Measurements from ENCODE around the gene CNTFR. TPM values are rescaled to one million over a fixed set of nuclear protein-coding genes. Genes with fewer than 3 reads are reported as not detected.

The CNTFR gene
- total RNA-seq, 4 donors from 2014 or later, result 0.47 to 11.6 (median 1.6) TPM

DNA sequence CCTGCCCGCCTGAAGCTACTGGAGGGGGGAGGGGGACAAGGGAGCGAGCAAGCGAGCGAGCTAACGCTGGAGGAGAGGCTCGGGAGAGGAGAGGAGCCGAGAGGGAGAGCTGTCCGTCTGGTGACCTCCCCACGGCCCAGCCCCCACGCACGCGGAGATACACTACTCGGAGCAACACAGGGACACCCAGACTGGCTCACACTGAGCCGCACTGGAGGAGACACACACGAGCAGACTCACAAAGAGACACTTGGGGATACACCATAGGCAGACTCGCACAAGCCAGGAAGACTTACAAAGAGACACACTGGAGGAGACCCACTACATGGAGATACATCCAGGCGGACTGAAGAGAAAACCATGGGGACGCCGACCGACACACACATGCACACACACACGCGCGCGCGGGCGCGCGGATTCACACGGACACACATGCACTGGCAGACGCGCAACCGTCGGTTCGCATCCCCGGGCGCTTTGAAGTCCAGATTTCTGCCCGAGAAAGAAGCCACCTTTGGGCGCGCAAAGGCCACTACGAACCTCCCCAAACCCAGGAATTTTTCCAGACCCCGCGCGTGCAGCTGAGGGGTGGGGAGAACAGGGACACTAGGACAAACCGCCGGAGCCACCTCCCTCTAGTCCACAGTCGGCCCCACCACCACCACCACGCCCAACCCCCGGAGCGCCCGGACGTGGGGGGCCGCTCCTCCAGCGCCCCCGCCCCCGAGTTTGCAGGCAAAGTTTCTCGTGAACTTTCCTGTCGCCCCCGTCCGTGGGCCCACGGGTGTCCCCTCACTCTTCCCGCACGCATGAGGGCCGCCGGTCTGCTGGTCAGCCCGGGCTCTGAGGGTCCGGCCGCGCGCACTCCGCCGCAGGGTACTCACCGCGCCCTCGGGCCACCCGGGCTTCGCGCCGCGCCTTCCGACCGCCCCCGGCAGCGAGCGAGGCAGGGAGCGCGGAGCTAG, 571 bp downstream of the CNTFR start:
- peaks cover 94% of the 10 kb centered on the region for H3K27me3 ChIP-seq
- H3K9me3 ChIP-seq, result no peaks in the 10 kb centered on the region
- peak overlapping the region in 1 of 4 donors; percentile 40 for H3K27ac ChIP-seq
- H3K36me3 ChIP-seq, result no peaks in the 10 kb centered on the region
- TF ChIP-seq EP300 (IDR thresholded peaks at IDR 0.05), result no peak
- no peak for TF ChIP-seq POLR2AphosphoS5 (IDR thresholded peaks at IDR 0.05)
- TF ChIP-seq POLR2A (IDR thresholded peaks at IDR 0.05), result no peak
- peaks cover 0 to 60% (median 26%) of the 10 kb centered on the region in 3 donors for H3K4me1 ChIP-seq
- ATAC-seq, result no peak
- peak overlapping the region; percentile 16 to 68 for H3K4me3 ChIP-seq
- WGBS, 2 donors (ENCODE audit: low coverage in 1 of 2), result 0% methylated on average over 1 to 7 of the region's 86 CpGs

DNA sequence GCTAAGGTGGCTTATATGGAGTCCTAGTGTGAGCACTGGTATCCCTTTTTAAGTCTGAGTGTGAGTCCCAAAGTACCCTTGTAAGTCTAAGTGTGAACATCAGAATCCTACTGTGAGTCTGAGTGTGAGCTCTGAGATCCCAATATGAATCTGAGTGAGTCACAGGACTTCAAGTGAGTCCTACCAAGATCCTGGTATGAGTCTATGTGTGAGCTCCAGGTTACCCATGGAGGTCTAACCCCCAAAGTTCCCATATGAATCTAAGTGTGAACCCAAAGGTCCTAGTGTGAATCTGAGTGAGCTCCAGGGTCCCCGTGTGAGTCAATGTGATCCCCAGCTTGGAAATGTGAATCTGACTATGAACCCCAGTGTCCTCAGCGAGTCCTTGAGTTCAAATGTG, 2.3 kb downstream of the CNTFR start:
- TF ChIP-seq POLR2AphosphoS5 (IDR thresholded peaks at IDR 0.05) (no peak), POLR2A (IDR thresholded peaks at IDR 0.05) (no peak), EP300 (IDR thresholded peaks at IDR 0.05) (no peak)
- TF ChIP-seq, protein P1, sequence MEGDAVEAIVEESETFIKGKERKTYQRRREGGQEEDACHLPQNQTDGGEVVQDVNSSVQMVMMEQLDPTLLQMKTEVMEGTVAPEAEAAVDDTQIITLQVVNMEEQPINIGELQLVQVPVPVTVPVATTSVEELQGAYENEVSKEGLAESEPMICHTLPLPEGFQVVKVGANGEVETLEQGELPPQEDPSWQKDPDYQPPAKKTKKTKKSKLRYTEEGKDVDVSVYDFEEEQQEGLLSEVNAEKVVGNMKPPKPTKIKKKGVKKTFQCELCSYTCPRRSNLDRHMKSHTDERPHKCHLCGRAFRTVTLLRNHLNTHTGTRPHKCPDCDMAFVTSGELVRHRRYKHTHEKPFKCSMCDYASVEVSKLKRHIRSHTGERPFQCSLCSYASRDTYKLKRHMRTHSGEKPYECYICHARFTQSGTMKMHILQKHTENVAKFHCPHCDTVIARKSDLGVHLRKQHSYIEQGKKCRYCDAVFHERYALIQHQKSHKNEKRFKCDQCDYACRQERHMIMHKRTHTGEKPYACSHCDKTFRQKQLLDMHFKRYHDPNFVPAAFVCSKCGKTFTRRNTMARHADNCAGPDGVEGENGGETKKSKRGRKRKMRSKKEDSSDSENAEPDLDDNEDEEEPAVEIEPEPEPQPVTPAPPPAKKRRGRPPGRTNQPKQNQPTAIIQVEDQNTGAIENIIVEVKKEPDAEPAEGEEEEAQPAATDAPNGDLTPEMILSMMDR (IDR thresholded peaks at IDR 0.05), result no peak
- H3K4me1 ChIP-seq, result peaks cover 0 to 43% (median 19%) of the 10 kb centered on the region in 3 donors
- ATAC-seq, result no peak
- H3K9me3 ChIP-seq, result no peaks in the 10 kb centered on the region
- WGBS, 2 donors (ENCODE audit: low coverage in 1 of 2), result 64% methylated on average over 2 of the region's 2 CpGs; no CpG with 5 or more reads in 1 of the 2 donors
- H3K27ac ChIP-seq, result no peak overlapping the region
- peaks cover 97% of the 10 kb centered on the region for H3K27me3 ChIP-seq
- H3K36me3 ChIP-seq, result no peaks in the 10 kb centered on the region
- H3K4me3 ChIP-seq, result no peak overlapping the region

DNA sequence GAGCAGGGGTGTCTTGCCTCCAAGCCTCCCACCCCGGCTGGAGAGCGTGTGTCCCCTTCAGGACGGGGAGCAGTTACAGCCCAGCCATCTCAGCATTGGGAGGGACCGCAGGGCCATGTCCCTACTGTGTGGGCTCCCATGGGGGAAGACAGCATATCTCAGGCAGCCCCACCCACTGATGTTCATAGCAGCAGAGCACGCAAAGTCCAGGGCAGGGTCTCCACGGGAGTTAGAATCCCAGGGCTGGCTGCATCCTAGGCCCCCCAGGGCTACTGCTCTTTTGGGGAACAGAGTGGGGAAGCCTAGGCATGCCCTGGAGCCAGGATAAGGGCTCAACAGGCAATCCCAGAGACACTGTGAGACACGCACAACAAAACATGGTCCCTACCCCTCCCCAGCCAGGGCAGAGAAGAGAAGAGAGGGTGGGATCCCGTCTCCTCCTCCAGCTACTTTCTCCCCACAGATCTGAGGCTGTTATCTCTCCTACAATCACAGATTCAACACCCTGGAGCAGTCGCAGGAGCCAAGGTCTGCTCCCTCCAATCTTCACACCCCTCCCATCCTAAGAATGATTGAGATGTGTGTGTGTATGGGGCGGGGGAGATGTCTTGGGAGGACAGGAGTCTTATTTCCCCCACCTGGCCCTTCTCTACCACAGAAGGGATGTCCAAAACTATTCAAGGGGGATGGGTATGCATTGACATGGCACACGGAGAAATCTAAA, 3.4 kb downstream of the CNTFR start:
- Histone ChIP-seq H3K4me3 (no peak overlapping the region), H3K27ac (no peak overlapping the region), H3K27me3 (peaks cover 87% of the 10 kb centered on the region), H3K9me3 (no peaks in the 10 kb centered on the region), H3K36me3 (no peaks in the 10 kb centered on the region), H3K4me1 (peaks cover 0 to 31% (median 15%) of the 10 kb centered on the region in 3 donors)
- no peak for ATAC-seq
- 83% methylated on average over 1 of the region's 11 CpGs for WGBS, 2 donors (ENCODE audit: low coverage in 1 of 2)
- TF ChIP-seq POLR2AphosphoS5 (IDR thresholded peaks at IDR 0.05) (no peak), POLR2A (IDR thresholded peaks at IDR 0.05) (no peak), EP300 (IDR thresholded peaks at IDR 0.05) (no peak)
- TF ChIP-seq, protein P1 (IDR thresholded peaks at IDR 0.05), result no peak

DNA sequence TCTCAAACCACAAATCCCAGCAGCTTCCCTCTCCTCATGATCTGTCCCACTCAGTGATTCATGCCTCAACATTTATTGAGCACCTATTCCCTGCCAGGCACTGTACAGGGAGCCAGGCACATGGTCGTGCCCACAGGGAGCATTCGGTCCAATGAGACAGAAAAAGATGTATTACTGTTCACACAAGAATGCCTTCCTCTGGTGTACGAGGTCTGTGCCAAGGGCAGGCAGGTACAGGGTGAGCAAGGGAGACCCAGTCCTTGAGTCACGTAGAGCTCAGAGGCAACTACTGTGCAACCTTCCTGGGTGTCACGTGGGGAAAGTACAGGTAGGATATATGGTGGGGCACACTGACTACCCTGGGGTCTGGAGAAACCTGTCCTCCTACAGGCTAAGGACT, 4.6 kb downstream of the CNTFR start:
- Histone ChIP-seq H3K27me3 (peaks cover 83% of the 10 kb centered on the region), H3K4me1 (peaks cover 0 to 20% (median 6%) of the 10 kb centered on the region in 3 donors), H3K27ac (no peak overlapping the region), H3K4me3 (no peak overlapping the region), H3K9me3 (no peaks in the 10 kb centered on the region), H3K36me3 (no peaks in the 10 kb centered on the region)
- ATAC-seq, result no peak
- no peak for TF ChIP-seq POLR2AphosphoS5 (IDR thresholded peaks at IDR 0.05)
- TF ChIP-seq, protein P1 (IDR thresholded peaks at IDR 0.05), result no peak
- TF ChIP-seq POLR2A (IDR thresholded peaks at IDR 0.05), result no peak
- no peak for TF ChIP-seq EP300 (IDR thresholded peaks at IDR 0.05)
- 83 to 100% methylated on average over 1 to 2 of the region's 5 CpGs for WGBS, 2 donors (ENCODE audit: low coverage in 1 of 2)

DNA sequence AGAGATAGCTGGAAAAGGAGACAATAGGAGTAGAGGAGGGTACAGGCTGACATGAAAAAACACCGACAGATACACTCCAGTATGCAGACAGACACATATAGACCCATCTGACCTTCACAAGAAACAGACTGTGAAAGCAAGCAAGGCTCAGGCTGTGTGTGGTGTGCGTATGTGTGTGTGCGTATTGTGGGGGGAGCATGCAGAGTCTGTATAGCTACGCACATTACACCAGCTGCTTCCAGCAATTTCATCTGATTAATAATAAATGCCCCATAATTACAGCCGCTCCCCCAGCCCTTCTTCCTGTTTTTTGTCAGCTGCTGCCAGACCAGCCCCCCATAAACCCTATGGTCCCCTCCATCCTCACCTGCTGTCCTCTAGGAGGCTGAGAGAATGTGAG, 6.7 kb downstream of the CNTFR start:
- peaks cover 0 to 20% (median 0%) of the 10 kb centered on the region in 3 donors for H3K4me1 ChIP-seq
- no peak for TF ChIP-seq POLR2A (IDR thresholded peaks at IDR 0.05)
- TF ChIP-seq EP300 (IDR thresholded peaks at IDR 0.05), result no peak
- TF ChIP-seq, protein P1 (IDR thresholded peaks at IDR 0.05), result no peak
- TF ChIP-seq POLR2AphosphoS5 (IDR thresholded peaks at IDR 0.05), result no peak
- H3K27me3 ChIP-seq, result peaks cover 83% of the 10 kb centered on the region
- ATAC-seq, result no peak
- 95% methylated on average over 5 of the region's 5 CpGs for WGBS, 2 donors (ENCODE audit: low coverage in 1 of 2)
- no peak overlapping the region for H3K27ac ChIP-seq
- no peaks in the 10 kb centered on the region for H3K9me3 ChIP-seq
- H3K36me3 ChIP-seq, result no peaks in the 10 kb centered on the region
- no peak overlapping the region for H3K4me3 ChIP-seq
